CD4-positive, alpha-beta memory T cell (primary cell): ENCODE results near the gene MYL11. TPM values are rescaled to one million over a fixed set of nuclear protein-coding genes. Genes with fewer than 3 reads are reported as not detected.
A peak's percentile ranks its signal among the peaks of the same experiment; 100 is the strongest.

Experiments
- CTCF ChIA-PET: fragments of 350-600 bp; sonication (Branson Sonifier 250); formaldehyde crosslinking; loops from one replicate; lab custom pipeline; 2021; ENCODE audit warnings: inconsistent platforms; ENCODE audit not compliant: partially characterized antibody; lab: Charles Lee
- POLR2A ChIA-PET: fragments of 350-600 bp; sonication (Branson Sonifier 250); formaldehyde crosslinking; loops from one replicate; lab custom pipeline; 2021; ENCODE audit not compliant: partially characterized antibody; lab: Charles Lee
- DNase-seq, 5 donors: peaks; one replicate each; pipeline versions ENCODE4 v3.0.0 to v3.0.0-alpha.2; 2020 to 2022; ENCODE audit warnings: mixed read lengths in 1 of 5
- H3K27ac ChIP-seq: one replicate; pipeline ENCODE4 v1.7.0; 2013; ENCODE audit warnings: low read depth, low read length
- H3K27me3 ChIP-seq: 2 replicates; pipeline ENCODE4 v1.7.0; 2013; ENCODE audit warnings: mild to moderate bottlenecking, low read length, moderate library complexity; ENCODE audit not compliant: insufficient read depth
- H3K36me3 ChIP-seq: 2 replicates; pipeline ENCODE4 v1.7.0; 2013; ENCODE audit warnings: mild to moderate bottlenecking, low read length, moderate library complexity; ENCODE audit not compliant: insufficient read depth
- H3K4me1 ChIP-seq: 2 replicates; pipeline ENCODE4 v1.7.0; 2013; ENCODE audit warnings: mild to moderate bottlenecking, low read length, moderate library complexity; ENCODE audit not compliant: insufficient read depth
- H3K4me3 ChIP-seq, 2 donors: one replicate each; pipeline ENCODE4 v1.7.0; 2013; ENCODE audit warnings: low read length in 2 of 2, mild to moderate bottlenecking in 1 of 2
- H3K9me3 ChIP-seq, 2 donors: one replicate each; pipeline ENCODE4 v1.7.0; 2013; ENCODE audit warnings: low read length in 2 of 2, control low read depth in 1 of 2; ENCODE audit not compliant: control insufficient read depth in 1 of 2
- H3K27ac Mint-ChIP-seq, 7 donors: one replicate each; pipeline ENCODE4 v1.8.0; 2020 to 2021; ENCODE audit warnings: mixed read lengths in 7 of 7, mild to moderate bottlenecking in 6 of 7, inconsistent platforms in 3 of 7, moderate library complexity in 3 of 7
- H3K27me3 Mint-ChIP-seq, 2 donors: one replicate each; pipeline ENCODE4 v1.8.0; 2020 to 2021; ENCODE audit warnings: mixed read lengths in 2 of 2
- H3K36me3 Mint-ChIP-seq, 2 donors: one replicate each; pipeline ENCODE4 v1.8.0; 2020 to 2021; ENCODE audit warnings: mixed read lengths in 2 of 2, inconsistent platforms in 1 of 2, mild to moderate bottlenecking in 1 of 2
- H3K4me1 Mint-ChIP-seq, 4 donors: one replicate each; pipeline ENCODE4 v1.8.0; 2020 to 2021; ENCODE audit warnings: mixed read lengths in 4 of 4, mild to moderate bottlenecking in 1 of 4
- H3K4me3 Mint-ChIP-seq, 8 donors: one replicate each; pipeline ENCODE4 v1.8.0; 2020 to 2021; ENCODE audit warnings: mixed read lengths in 8 of 8, mild to moderate bottlenecking in 7 of 8, moderate library complexity in 6 of 8, inconsistent platforms in 3 of 8
- H3K9me3 Mint-ChIP-seq, 8 donors: one replicate each; pipeline ENCODE4 v1.8.0; 2020 to 2021; ENCODE audit warnings: mixed read lengths in 8 of 8, mild to moderate bottlenecking in 5 of 8, inconsistent platforms in 3 of 8, moderate library complexity in 1 of 8
- intact Hi-C: fragments of 100-400 bp; cut with micrococcal nuclease; formaldehyde crosslinking; loops from one replicate; pipeline ENCODE4 v1.15.1; 2023
- polyA plus RNA-seq, 2 donors: library from polyadenylated mRNA; unstranded; fragments of 300-500 nt; fragmentation: Illumina TruSeq; gene quantifications; one replicate each; pipeline ENCODE4 v1.2.3, GENCODE V29; 2021
- total RNA-seq, 2 experiments: library from RNA; stranded (reverse); gene quantifications; one replicate each; pipeline ENCODE4 v1.2.3, GENCODE V29; 2021

MYL11 gene
- total and polyA plus RNA-seq, 4 experiments from 2014 or later: 1.1 to 1.3 TPM; not detected in 2

- CTCF ChIA-PET: interaction anchor here (1.1 kb wide), 1 partner anchor 10 kb away, joined by 3 read pairs; no protein-coding TSS in a partner anchor
- Histone ChIP-seq H3K27me3 (no peaks in the 10 kb centered on the region), H3K36me3 (peaks cover 33% of the 10 kb centered on the region), H3K27ac (no peak overlapping the region), H3K9me3 (no peaks in the 10 kb centered on the region), H3K4me3 (no peak overlapping the region), H3K4me1 (peaks cover 15% of the 10 kb centered on the region)
- H3K4me1 Mint-ChIP-seq: peaks cover 4 to 23% (median 10%) of the 10 kb centered on the region in 4 donors
- POLR2A ChIA-PET: no interaction called here
- intact Hi-C loops: no loop called here
- no peak overlapping the region for H3K4me3 Mint-ChIP-seq
- H3K36me3 Mint-ChIP-seq: peaks cover 18 to 46% of the 10 kb centered on the region in 2 donors
- H3K27ac Mint-ChIP-seq: peak overlapping the region in 4 of 7 donors; percentile 15 to 71 (median 58)
- DNase-seq: no peak
- no peaks in the 10 kb centered on the region for H3K27me3 Mint-ChIP-seq
- H3K9me3 Mint-ChIP-seq: no peaks in the 10 kb centered on the region
Observed at GRCh38 chr16:30349675-30350074, 24.9 kb upstream of the MYL11 start.

GRCh38 chr16:30350134-30350871 lies 24.3 kb upstream of the MYL11 start:
- no peak overlapping the region for H3K27ac ChIP-seq
- peak overlapping the region in 2 of 8 donors; percentile 11 to 16 for H3K4me3 Mint-ChIP-seq
- CTCF ChIA-PET: interaction anchor here (1.1 kb wide), 1 partner anchor 9 kb away, joined by 3 read pairs; no protein-coding TSS in a partner anchor

GRCh38 chr16:30351001-30351441 lies 23.6 kb upstream of the MYL11 start:
- H3K36me3 ChIP-seq: peaks cover 33% of the 10 kb centered on the region
- intact Hi-C loops: no loop called here
- DNase-seq: no peak
- H3K27ac ChIP-seq: no peak overlapping the region
- H3K9me3 ChIP-seq: no peaks in the 10 kb centered on the region
- peaks cover 24% of the 10 kb centered on the region for H3K4me1 ChIP-seq
- ChIA-PET POLR2A (interaction anchor here (1.2 kb wide), 1 partner anchor 20 kb away, joined by 4 read pairs; no protein-coding TSS in a partner anchor), CTCF (no interaction called here)
- H3K4me3 Mint-ChIP-seq: no peak overlapping the region
- no peaks in the 10 kb centered on the region for H3K27me3 ChIP-seq
- no peaks in the 10 kb centered on the region for H3K27me3 Mint-ChIP-seq
- H3K27ac Mint-ChIP-seq: peak overlapping the region in 1 of 7 donors; percentile 74
- H3K4me1 Mint-ChIP-seq: peaks cover 9 to 34% (median 18%) of the 10 kb centered on the region in 4 donors
- H3K4me3 ChIP-seq: no peak overlapping the region
- H3K36me3 Mint-ChIP-seq: peaks cover 18 to 53% of the 10 kb centered on the region in 2 donors
- H3K9me3 Mint-ChIP-seq: no peaks in the 10 kb centered on the region

More at GRCh38 chr16:30350134-30350871, 24.3 kb upstream of the MYL11 start:
- H3K27me3 Mint-ChIP-seq: no peaks in the 10 kb centered on the region
- H3K4me3 ChIP-seq: no peak overlapping the region
- DNase-seq: no peak
- peaks cover 18 to 51% of the 10 kb centered on the region in 2 donors for H3K36me3 Mint-ChIP-seq
- peaks cover 7 to 27% (median 13%) of the 10 kb centered on the region in 4 donors for H3K4me1 Mint-ChIP-seq
- intact Hi-C loops: no loop called here
- H3K27ac Mint-ChIP-seq: peak overlapping the region in 6 of 7 donors; percentile 18 to 87 (median 51)
- no peaks in the 10 kb centered on the region for H3K9me3 ChIP-seq
- H3K27me3 ChIP-seq: no peaks in the 10 kb centered on the region
- H3K36me3 ChIP-seq: peaks cover 33% of the 10 kb centered on the region
- peaks cover 16% of the 10 kb centered on the region for H3K4me1 ChIP-seq
- POLR2A ChIA-PET: no interaction called here
- no peaks in the 10 kb centered on the region for H3K9me3 Mint-ChIP-seq

- ChIA-PET CTCF (no interaction called here), POLR2A (interaction anchor here (1.2 kb wide), 1 partner anchor 19 kb away, joined by 4 read pairs; no protein-coding TSS in a partner anchor)
- Mint-ChIP-seq H3K9me3 (no peaks in the 10 kb centered on the region), H3K27me3 (no peaks in the 10 kb centered on the region), H3K4me3 (peak overlapping the region in 3 of 8 donors; percentile 30 to 49 (median 35)), H3K36me3 (peaks cover 18 to 59% of the 10 kb centered on the region in 2 donors), H3K4me1 (peaks cover 14 to 40% (median 24%) of the 10 kb centered on the region in 4 donors), H3K27ac (peak overlapping the region in 5 of 7 donors; percentile 37 to 74 (median 47))
- intact Hi-C loops: no loop called here
- Histone ChIP-seq H3K4me3 (no peak overlapping the region), H3K9me3 (no peaks in the 10 kb centered on the region), H3K27ac (no peak overlapping the region), H3K36me3 (peaks cover 33% of the 10 kb centered on the region), H3K4me1 (peaks cover 31% of the 10 kb centered on the region), H3K27me3 (no peaks in the 10 kb centered on the region)
- no peak for DNase-seq
Observed at GRCh38 chr16:30351586-30352419, 22.8 kb upstream of the MYL11 start.

GRCh38 chr16:30352488-30353401 lies 21.9 kb upstream of the MYL11 start:
- Histone ChIP-seq H3K4me3 (no peak overlapping the region), H3K4me1 (peaks cover 32% of the 10 kb centered on the region), H3K27me3 (no peaks in the 10 kb centered on the region), H3K36me3 (peaks cover 33% of the 10 kb centered on the region), H3K27ac (no peak overlapping the region), H3K9me3 (no peaks in the 10 kb centered on the region)
- H3K4me3 Mint-ChIP-seq: peak overlapping the region in 5 of 8 donors; percentile 30 to 52 (median 51)
- H3K4me1 Mint-ChIP-seq: peaks cover 15 to 47% (median 27%) of the 10 kb centered on the region in 4 donors
- intact Hi-C loops: no loop called here
- peak overlapping the region in 4 of 7 donors; percentile 10 to 63 (median 24) for H3K27ac Mint-ChIP-seq
- ChIA-PET POLR2A (interaction anchor here (2.6 to 7.2 kb wide), 3 partner anchors 25 to 43 kb away, joined by 11 to 47 read pairs (median 28); partner anchors contain the start of genes SEPTIN1 and ZNF48), CTCF (interaction anchor here (3.0 kb wide), 1 partner anchor 18 kb away, joined by 7 read pairs; no protein-coding TSS in a partner anchor)
- H3K27me3 Mint-ChIP-seq: no peaks in the 10 kb centered on the region
- H3K9me3 Mint-ChIP-seq: no peaks in the 10 kb centered on the region
- H3K36me3 Mint-ChIP-seq: peaks cover 18 to 68% of the 10 kb centered on the region in 2 donors
- no peak for DNase-seq
